Fibroblast of pulmonary artery (primary cell): ENCODE data around the gene KRTAP10-10.
"Not testable (repeated sequence)": the region's sequence is repeated elsewhere in the genome, so short reads cannot be mapped to it uniquely, and the experiment has no call there.

Experiments used
- DNase-seq: peaks from one replicate; pipeline ENCODE4 v3.0.0-alpha.2; 2010; ENCODE audit warnings: low read depth
- H3K4me3 ChIP-seq: replicated peaks from 2 replicates; pipeline ENCODE4 v1.5.1; 2011; ENCODE audit warnings: low read depth, mild to moderate bottlenecking, control low read depth, low read length, moderate library complexity
- TF ChIP-seq, protein P1 (sequence below): IDR thresholded peaks from 2 replicates; pipeline ENCODE4 v1.5.1; 2011; ENCODE audit warnings: mild to moderate bottlenecking, control low read depth, low read length, inconsistent platforms; ENCODE audit errors: missing control alignments

KRTAP10-10 gene

GRCh38 chr21:44658541-44658910, 21.4 kb downstream of the KRTAP10-10 start:
- no peak for DNase-seq
- no peak overlapping the region for H3K4me3 ChIP-seq

GRCh38 chr21:44658913-44659595, 21.9 kb downstream of the KRTAP10-10 start:
- no peak overlapping the region for H3K4me3 ChIP-seq
- TF ChIP-seq, protein P1, sequence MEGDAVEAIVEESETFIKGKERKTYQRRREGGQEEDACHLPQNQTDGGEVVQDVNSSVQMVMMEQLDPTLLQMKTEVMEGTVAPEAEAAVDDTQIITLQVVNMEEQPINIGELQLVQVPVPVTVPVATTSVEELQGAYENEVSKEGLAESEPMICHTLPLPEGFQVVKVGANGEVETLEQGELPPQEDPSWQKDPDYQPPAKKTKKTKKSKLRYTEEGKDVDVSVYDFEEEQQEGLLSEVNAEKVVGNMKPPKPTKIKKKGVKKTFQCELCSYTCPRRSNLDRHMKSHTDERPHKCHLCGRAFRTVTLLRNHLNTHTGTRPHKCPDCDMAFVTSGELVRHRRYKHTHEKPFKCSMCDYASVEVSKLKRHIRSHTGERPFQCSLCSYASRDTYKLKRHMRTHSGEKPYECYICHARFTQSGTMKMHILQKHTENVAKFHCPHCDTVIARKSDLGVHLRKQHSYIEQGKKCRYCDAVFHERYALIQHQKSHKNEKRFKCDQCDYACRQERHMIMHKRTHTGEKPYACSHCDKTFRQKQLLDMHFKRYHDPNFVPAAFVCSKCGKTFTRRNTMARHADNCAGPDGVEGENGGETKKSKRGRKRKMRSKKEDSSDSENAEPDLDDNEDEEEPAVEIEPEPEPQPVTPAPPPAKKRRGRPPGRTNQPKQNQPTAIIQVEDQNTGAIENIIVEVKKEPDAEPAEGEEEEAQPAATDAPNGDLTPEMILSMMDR, result no peak
- DNase-seq, result no peak

More at GRCh38 chr21:44658541-44658910, 21.4 kb downstream of the KRTAP10-10 start:
- TF ChIP-seq, protein P1, result no peak

GRCh38 chr21:44661567-44661966, 24.4 kb downstream of the KRTAP10-10 start:
- not testable (repeated sequence) for H3K4me3 ChIP-seq, DNase-seq

- TF ChIP-seq, protein P1, result no peak
- no peak overlapping the region for H3K4me3 ChIP-seq
- DNase-seq, result no peak
Measured at GRCh38 chr21:44664691-44665090, 27.5 kb downstream of the KRTAP10-10 start.

DNA sequence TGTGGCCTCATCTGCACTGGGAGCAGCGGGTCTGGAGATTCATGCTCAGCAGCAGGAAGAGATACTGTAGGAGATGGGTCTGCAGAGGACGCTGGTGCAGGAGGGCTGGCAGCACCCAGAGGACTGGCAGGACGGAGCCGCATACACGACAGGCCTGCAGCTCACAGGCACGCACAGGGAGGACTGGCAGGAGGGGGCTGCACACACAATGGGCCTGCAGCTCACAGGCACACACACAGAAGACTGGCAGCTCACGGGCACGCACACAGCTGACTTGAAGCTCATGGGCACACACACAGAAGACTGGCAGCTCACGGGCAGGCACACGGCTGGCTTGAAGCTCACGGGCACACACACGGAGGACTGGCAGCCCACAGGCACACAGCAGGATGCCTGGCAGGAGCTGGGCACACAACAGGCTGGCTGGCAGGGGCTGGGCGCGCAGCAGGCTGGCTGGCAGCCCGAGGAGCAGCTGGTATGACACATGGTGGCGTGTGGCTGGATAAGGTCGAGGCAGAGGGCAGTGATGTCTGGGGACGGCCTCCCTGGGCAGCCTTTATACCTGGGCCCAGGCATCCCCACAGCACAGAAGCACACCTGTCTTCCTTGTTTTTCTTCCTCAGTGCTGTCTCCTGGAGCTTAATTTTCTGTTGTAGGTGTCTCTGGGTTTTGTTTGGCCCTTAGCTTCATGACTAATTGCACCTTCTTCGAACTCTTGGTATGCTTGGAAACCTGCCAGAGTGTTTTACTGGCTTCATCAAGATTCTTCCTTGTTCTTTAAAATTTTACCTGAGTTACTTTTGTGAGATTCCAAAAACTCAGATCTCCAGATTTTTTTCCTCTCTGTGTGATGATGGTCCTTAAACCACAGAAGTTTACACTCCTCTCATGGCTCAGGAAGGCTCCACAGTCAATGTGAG, 29.5 kb downstream of the KRTAP10-10 start, which contains the start of gene KRTAP12-2:
Gene KRTAP12-2 (minus strand): TSS at position 527 of the 920 bp plus-strand sequence. CDS start 41 bp downstream, at position 486.
- TF ChIP-seq, protein P1, result no peak
- H3K4me3 ChIP-seq, result no peak within 1 kb of the TSS
- DNase-seq, result no peak

GRCh38 chr21:44667612-44668011, 30.5 kb downstream of the KRTAP10-10 start:
- H3K4me3 ChIP-seq, result no peak overlapping the region
- no peak for DNase-seq
- TF ChIP-seq, protein P1, result no peak

GRCh38 chr21:44670642-44671432, 33.7 kb downstream of the KRTAP10-10 start:
- no peak overlapping the region for H3K4me3 ChIP-seq
- TF ChIP-seq, protein P1, result no peak
- no peak for DNase-seq
